ENCODE measurements around the gene ATP10A. TPM values are rescaled to one million over a fixed set of nuclear protein-coding genes. Genes with fewer than 3 reads are reported as not detected.
A peak's percentile ranks its signal among the peaks of the same experiment; 100 is the strongest.
"Not testable (repeated sequence)": the region's sequence is repeated elsewhere in the genome, so short reads cannot be mapped to it uniquely, and the experiment has no call there.

The ATP10A gene
- total and polyA plus RNA-seq, 3 experiments from 2014 or later, result 8.2 to 28.9 (median 24.0) TPM

- peaks cover 0 to 15% (median 1%) of the 10 kb centered on the region in 3 donors for H3K4me1 Mint-ChIP-seq
- ChIA-PET POLR2A (no interaction called here), CTCF (interaction anchor here (0.8 to 1.0 kb wide), 2 partner anchors 20 to 162 kb away, joined by 3 read pairs; no protein-coding TSS in a partner anchor)
- H3K27ac Mint-ChIP-seq, result no peak overlapping the region
- H3K4me1 ChIP-seq (ENCODE audit: insufficient read depth, low read length), result no peaks in the 10 kb centered on the region
- H3K9me3 Mint-ChIP-seq, result peaks cover 0 to 8% (median 0%) of the 10 kb centered on the region in 5 donors
- no peaks in the 10 kb centered on the region for H3K9me3 ChIP-seq (ENCODE audit: low read length)
- DNase-seq, result no peak
- no peak overlapping the region for H3K4me3 Mint-ChIP-seq
- H3K27me3 ChIP-seq (ENCODE audit: insufficient read depth, low read length, poor library complexity, severe bottlenecking), result no peaks in the 10 kb centered on the region
- H3K36me3 Mint-ChIP-seq, result peaks cover 9 to 45% (median 11%) of the 10 kb centered on the region in 3 donors
- H3K4me3 ChIP-seq (ENCODE audit: low read length), result no peak overlapping the region
- no peaks in the 10 kb centered on the region for H3K36me3 ChIP-seq (ENCODE audit: insufficient read depth, low read length)
- no peak overlapping the region for H3K27ac ChIP-seq (ENCODE audit: low read depth, low read length)
- H3K27me3 Mint-ChIP-seq, result no peaks in the 10 kb centered on the region
Observed at GRCh38 chr15:25763331-25763751, 99.8 kb downstream of the ATP10A start.

- Mint-ChIP-seq H3K27ac (peak overlapping the region in 1 of 8 donors; percentile 52), H3K36me3 (peaks cover 9 to 37% (median 11%) of the 10 kb centered on the region in 3 donors), H3K4me1 (peaks cover 0 to 15% (median 2%) of the 10 kb centered on the region in 3 donors), H3K27me3 (no peaks in the 10 kb centered on the region), H3K9me3 (peaks cover 0 to 10% (median 0%) of the 10 kb centered on the region in 5 donors), H3K4me3 (no peak overlapping the region)
- ChIA-PET POLR2A (no interaction called here), CTCF (interaction anchor here (0.8 kb wide), 1 partner anchor 21 kb away, joined by 3 read pairs; no protein-coding TSS in a partner anchor)
- Histone ChIP-seq H3K9me3 (ENCODE audit: low read length) (no peaks in the 10 kb centered on the region), H3K4me1 (ENCODE audit: insufficient read depth, low read length) (no peaks in the 10 kb centered on the region), H3K36me3 (ENCODE audit: insufficient read depth, low read length) (no peaks in the 10 kb centered on the region), H3K27ac (ENCODE audit: low read depth, low read length) (no peak overlapping the region), H3K4me3 (ENCODE audit: low read length) (no peak overlapping the region), H3K27me3 (ENCODE audit: insufficient read depth, low read length, poor library complexity, severe bottlenecking) (no peaks in the 10 kb centered on the region)
- DNase-seq, result no peak
Observed at GRCh38 chr15:25761971-25762662, 101.0 kb downstream of the ATP10A start.

GRCh38 chr15:25759421-25759820 lies 103.7 kb downstream of the ATP10A start:
- DNase-seq, result no peak
- H3K4me3 Mint-ChIP-seq, result no peak overlapping the region
- Histone ChIP-seq H3K36me3 (ENCODE audit: insufficient read depth, low read length) (no peaks in the 10 kb centered on the region), H3K9me3 (ENCODE audit: low read length) (no peaks in the 10 kb centered on the region), H3K4me3 (ENCODE audit: low read length) (no peak overlapping the region), H3K27me3 (ENCODE audit: insufficient read depth, low read length, poor library complexity, severe bottlenecking) (no peaks in the 10 kb centered on the region), H3K27ac (ENCODE audit: low read depth, low read length) (no peak overlapping the region), H3K4me1 (ENCODE audit: insufficient read depth, low read length) (no peaks in the 10 kb centered on the region)
- H3K27me3 Mint-ChIP-seq, result no peaks in the 10 kb centered on the region
- peaks cover 0 to 15% (median 2%) of the 10 kb centered on the region in 3 donors for H3K4me1 Mint-ChIP-seq
- CTCF ChIA-PET, result no interaction called here
- peaks cover 0 to 7% (median 0%) of the 10 kb centered on the region in 5 donors for H3K9me3 Mint-ChIP-seq
- POLR2A ChIA-PET, result no interaction called here
- H3K36me3 Mint-ChIP-seq, result peaks cover 2 to 29% (median 5%) of the 10 kb centered on the region in 3 donors
- H3K27ac Mint-ChIP-seq, result no peak overlapping the region

DNA sequence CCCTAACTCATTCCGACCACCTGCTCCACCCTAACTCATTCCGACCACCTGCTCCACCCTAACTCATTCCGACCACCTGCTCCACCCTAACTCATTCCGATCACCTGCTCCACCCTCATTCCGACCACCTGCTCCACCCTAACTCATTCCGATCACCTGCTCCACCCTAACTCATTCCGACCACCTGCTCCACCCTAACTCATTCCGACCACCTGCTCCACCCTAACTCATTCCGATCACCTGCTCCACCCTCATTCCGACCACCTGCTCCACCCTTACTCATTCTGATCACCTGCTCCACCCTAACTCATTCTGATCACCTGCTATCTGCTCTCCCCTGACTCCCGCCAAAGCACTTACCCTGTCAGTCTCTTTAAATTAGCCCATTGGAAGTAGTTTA lies 104.5 kb downstream of the ATP10A start:
- H3K36me3 ChIP-seq (ENCODE audit: insufficient read depth, low read length); H3K4me3 Mint-ChIP-seq; CTCF ChIA-PET; POLR2A ChIA-PET; DNase-seq; H3K4me1 ChIP-seq (ENCODE audit: insufficient read depth, low read length); H3K27me3 ChIP-seq (ENCODE audit: insufficient read depth, low read length, poor library complexity, severe bottlenecking); H3K9me3 Mint-ChIP-seq; H3K9me3 ChIP-seq (ENCODE audit: low read length); H3K27ac ChIP-seq (ENCODE audit: low read depth, low read length); H3K4me3 ChIP-seq (ENCODE audit: low read length); H3K27me3 Mint-ChIP-seq: not testable (repeated sequence)
- Mint-ChIP-seq H3K4me1 (peaks cover 0 to 15% (median 2%) of the 10 kb centered on the region in 3 donors), H3K27ac (peak overlapping the region in 2 of 8 donors; percentile 64 to 95), H3K36me3 (peaks cover 2 to 27% (median 5%) of the 10 kb centered on the region in 3 donors)

- H3K9me3 Mint-ChIP-seq, result peaks cover 0 to 3% (median 0%) of the 10 kb centered on the region in 5 donors
- no peak overlapping the region for H3K4me3 Mint-ChIP-seq
- H3K36me3 Mint-ChIP-seq, result peaks cover 0 to 5% (median 2%) of the 10 kb centered on the region in 3 donors
- H3K4me3 ChIP-seq (ENCODE audit: low read length), result no peak overlapping the region
- no peaks in the 10 kb centered on the region for H3K9me3 ChIP-seq (ENCODE audit: low read length)
- ChIA-PET POLR2A (no interaction called here), CTCF (interaction anchor here (1.8 kb wide), 1 partner anchor 190 kb away, joined by 7 read pairs; no protein-coding TSS in a partner anchor)
- H3K27me3 ChIP-seq (ENCODE audit: insufficient read depth, low read length, poor library complexity, severe bottlenecking), result no peaks in the 10 kb centered on the region
- no peak for DNase-seq
- H3K27ac ChIP-seq (ENCODE audit: low read depth, low read length), result no peak overlapping the region
- peaks cover 0 to 2% of the 10 kb centered on the region in 2 donors for H3K27me3 Mint-ChIP-seq
- no peak overlapping the region for H3K27ac Mint-ChIP-seq
- no peaks in the 10 kb centered on the region for H3K36me3 ChIP-seq (ENCODE audit: insufficient read depth, low read length)
- no peaks in the 10 kb centered on the region for H3K4me1 ChIP-seq (ENCODE audit: insufficient read depth, low read length)
- H3K4me1 Mint-ChIP-seq, result peaks cover 13 to 34% (median 19%) of the 10 kb centered on the region in 3 donors
Observed at GRCh38 chr15:25743548-25744275, 119.4 kb downstream of the ATP10A start.

DNA sequence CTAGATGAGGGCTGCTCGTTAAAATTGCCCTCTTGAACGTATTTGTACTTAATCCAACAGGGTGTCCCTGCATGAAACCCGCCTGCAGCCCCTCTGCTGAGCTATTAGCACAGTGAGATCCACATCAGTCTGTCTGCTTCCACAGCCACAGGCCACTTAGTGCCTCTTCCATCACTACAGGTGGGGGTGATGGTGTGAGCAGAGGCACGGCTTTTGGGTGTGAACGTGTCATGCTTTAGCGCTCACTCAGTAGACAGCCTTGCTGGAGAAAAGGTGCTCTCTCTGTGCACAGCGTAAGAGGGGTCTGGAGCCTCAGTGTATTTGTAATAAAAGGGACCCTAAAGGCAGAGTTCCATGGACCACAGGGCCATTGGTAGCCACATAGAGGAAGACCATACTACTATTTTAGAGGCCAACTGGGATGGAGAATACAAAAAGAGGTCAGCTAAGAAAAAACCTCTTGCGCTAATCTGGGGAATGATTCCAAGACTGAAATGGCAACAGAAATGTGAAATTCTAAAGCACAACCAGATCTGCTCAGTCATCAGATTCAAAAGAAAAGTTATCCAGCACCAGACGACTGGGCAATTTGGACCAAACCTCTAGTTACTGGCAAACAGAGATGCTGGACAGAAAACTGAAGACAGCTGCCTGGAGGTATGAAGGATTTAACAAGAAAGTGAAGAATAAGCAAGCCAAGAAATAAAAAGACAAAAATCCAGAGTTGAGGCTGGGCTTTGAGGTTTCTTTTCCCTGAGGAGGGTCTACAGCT lies 120.2 kb downstream of the ATP10A start:
- H3K4me1 Mint-ChIP-seq, result peaks cover 13 to 37% (median 19%) of the 10 kb centered on the region in 3 donors
- no peaks in the 10 kb centered on the region for H3K27me3 ChIP-seq (ENCODE audit: insufficient read depth, low read length, poor library complexity, severe bottlenecking)
- H3K36me3 Mint-ChIP-seq, result peaks cover 0 to 4% (median 2%) of the 10 kb centered on the region in 3 donors
- no peak for DNase-seq
- no peak overlapping the region for H3K4me3 ChIP-seq (ENCODE audit: low read length)
- H3K27ac Mint-ChIP-seq, result peak overlapping the region in 1 of 8 donors; percentile 58
- H3K4me3 Mint-ChIP-seq, result no peak overlapping the region
- H3K9me3 Mint-ChIP-seq, result no peaks in the 10 kb centered on the region
- no peaks in the 10 kb centered on the region for H3K4me1 ChIP-seq (ENCODE audit: insufficient read depth, low read length)
- H3K27me3 Mint-ChIP-seq, result peaks cover 0 to 2% of the 10 kb centered on the region in 2 donors
- ChIA-PET POLR2A (no interaction called here), CTCF (interaction anchor here (1.8 kb wide), 1 partner anchor 191 kb away, joined by 7 read pairs; no protein-coding TSS in a partner anchor)
- H3K27ac ChIP-seq (ENCODE audit: low read depth, low read length), result no peak overlapping the region
- no peaks in the 10 kb centered on the region for H3K36me3 ChIP-seq (ENCODE audit: insufficient read depth, low read length)
- no peaks in the 10 kb centered on the region for H3K9me3 ChIP-seq (ENCODE audit: low read length)

DNA sequence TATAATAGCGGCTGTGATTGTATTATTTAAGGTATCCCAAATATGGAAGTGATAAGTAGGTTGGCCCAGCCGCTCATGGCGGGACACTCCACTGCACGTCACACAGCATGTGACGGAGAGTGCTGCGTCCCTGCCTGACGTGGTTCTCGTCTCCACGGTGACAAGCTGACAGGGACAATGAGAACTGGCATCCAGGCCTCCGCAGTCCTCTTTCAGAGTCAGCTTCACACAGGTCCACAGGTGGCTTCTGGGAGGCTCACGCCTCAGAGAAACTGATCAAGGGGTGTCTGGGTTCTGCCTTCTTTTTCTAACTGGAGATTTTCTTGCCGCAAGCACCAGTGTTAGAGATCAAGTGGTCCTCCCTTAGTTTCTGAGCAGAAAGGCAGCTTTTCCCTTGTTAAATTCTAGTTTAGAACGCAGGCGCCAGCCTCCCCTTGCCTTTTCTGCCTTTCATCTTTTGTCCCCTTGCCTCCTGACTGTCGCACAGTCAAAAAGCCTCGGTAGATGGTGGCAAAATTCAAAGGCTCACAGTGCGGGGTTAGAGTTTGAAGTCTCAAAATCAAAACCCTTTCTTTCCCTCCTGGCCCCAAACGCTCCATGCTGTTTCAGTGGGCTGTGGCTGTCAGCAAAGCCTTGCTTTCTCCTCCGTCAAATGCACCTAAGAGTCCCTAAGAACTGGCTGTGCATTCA lies 120.9 kb downstream of the ATP10A start:
- no peak overlapping the region for H3K27ac ChIP-seq (ENCODE audit: low read depth, low read length)
- Mint-ChIP-seq H3K27me3 (peaks cover 0 to 2% of the 10 kb centered on the region in 2 donors), H3K27ac (peak overlapping the region in 1 of 8 donors; percentile 58), H3K9me3 (no peaks in the 10 kb centered on the region), H3K36me3 (peaks cover 0 to 4% (median 2%) of the 10 kb centered on the region in 3 donors), H3K4me3 (no peak overlapping the region), H3K4me1 (peaks cover 13 to 37% (median 19%) of the 10 kb centered on the region in 3 donors)
- DNase-seq, result no peak
- H3K4me3 ChIP-seq (ENCODE audit: low read length), result no peak overlapping the region
- H3K9me3 ChIP-seq (ENCODE audit: low read length), result no peaks in the 10 kb centered on the region
- no peaks in the 10 kb centered on the region for H3K4me1 ChIP-seq (ENCODE audit: insufficient read depth, low read length)
- H3K27me3 ChIP-seq (ENCODE audit: insufficient read depth, low read length, poor library complexity, severe bottlenecking), result no peaks in the 10 kb centered on the region
- no peaks in the 10 kb centered on the region for H3K36me3 ChIP-seq (ENCODE audit: insufficient read depth, low read length)
- CTCF ChIA-PET, result interaction anchor here (1.8 kb wide), 1 partner anchor 192 kb away, joined by 7 read pairs; no protein-coding TSS in a partner anchor
- POLR2A ChIA-PET, result no interaction called here
